Fibroblast of lung (primary cell): ENCODE data around the gene ZKSCAN3. TPM values are rescaled to one million over a fixed set of nuclear protein-coding genes. Genes with fewer than 3 reads are reported as not detected.

Experiments used
- DNase-seq, 2 donors: peaks; one replicate each; pipeline versions ENCODE4 v3.0.0 to v3.0.0-alpha.2; 2010; ENCODE audit warnings: low read depth in 2 of 2
- H2AFZ ChIP-seq: 2 replicates; pipeline ENCODE4 v1.5.1; 2012; ENCODE audit warnings: low read length, control low read depth, inconsistent platforms
- H3K27ac ChIP-seq: 2 replicates; pipeline ENCODE4 v1.5.1; 2011; ENCODE audit warnings: low read length, control low read depth; ENCODE audit not compliant: insufficient read depth
- H3K27me3 ChIP-seq: 2 replicates; pipeline ENCODE4 v1.5.1; 2011; ENCODE audit warnings: mild to moderate bottlenecking, low read length; ENCODE audit not compliant: control insufficient read depth, insufficient read depth
- H3K36me3 ChIP-seq: 2 replicates; pipeline ENCODE4 v1.5.1; 2011; ENCODE audit warnings: low read length; ENCODE audit not compliant: control insufficient read depth, insufficient read depth
- H3K4me1 ChIP-seq: 2 replicates; pipeline ENCODE4 v1.5.1; 2011; ENCODE audit warnings: low read length; ENCODE audit not compliant: control insufficient read depth, insufficient read depth; ENCODE audit errors: extremely low read depth
- H3K4me2 ChIP-seq: 2 replicates; pipeline ENCODE4 v1.5.1; 2011; ENCODE audit warnings: low read length, control low read depth; ENCODE audit not compliant: insufficient read depth; ENCODE audit errors: extremely low read depth
- H3K4me3 ChIP-seq, 4 experiments: fragments of 200-600 bp in 1 of 4; sonication (generic) in 1 of 4; replicated peaks in 1 of 4; 2 replicates each; pipeline ENCODE4 v1.5.1; 2011 to 2016; ENCODE audit warnings: low read length in 4 of 4, low read depth in 3 of 4, mild to moderate bottlenecking in 3 of 4, control low read depth in 2 of 4, inconsistent platforms in 1 of 4, mixed read lengths in 1 of 4; ENCODE audit not compliant: insufficient read depth in 1 of 4; ENCODE audit errors: control extremely low read depth in 1 of 4
- H3K79me2 ChIP-seq: 2 replicates; pipeline ENCODE4 v1.5.1; 2012; ENCODE audit warnings: mild to moderate bottlenecking, low read length, inconsistent platforms; ENCODE audit not compliant: control insufficient read depth, insufficient read depth
- H3K9ac ChIP-seq: 2 replicates; pipeline ENCODE4 v1.5.1; 2011; ENCODE audit warnings: mild to moderate bottlenecking, low read length, control low read depth; ENCODE audit not compliant: insufficient read depth
- H3K9me3 ChIP-seq: 2 replicates; pipeline ENCODE4 v1.5.1; 2012; ENCODE audit warnings: low read depth, low read length; ENCODE audit not compliant: control insufficient read depth, insufficient read depth
- H4K20me1 ChIP-seq: 2 replicates; pipeline ENCODE4 v1.5.1; 2011; ENCODE audit warnings: low read length; ENCODE audit not compliant: control insufficient read depth, insufficient read depth; ENCODE audit errors: extremely low read depth
- CTCF ChIP-seq, 2 donors: IDR thresholded peaks in 1 of 2; conservative IDR thresholded peaks in 1 of 2; 1 replicate in 1 of 2; 2 replicates in 1 of 2; pipeline ENCODE4 v1.5.1; 2011 to 2012; ENCODE audit warnings: low read length in 2 of 2, control low read depth in 1 of 2, inconsistent platforms in 1 of 2, low read depth in 1 of 2, mild to moderate bottlenecking in 1 of 2
- EZH2 ChIP-seq: IDR thresholded peaks from 2 replicates; pipeline ENCODE4 v1.5.1; 2012; ENCODE audit warnings: low read length, control low read depth, mild to moderate bottlenecking; ENCODE audit errors: missing control alignments
- polyA plus RNA-seq, 2 donors: library from polyadenylated mRNA; depleted of rRNA in 1 of 2; stranded (reverse) in 1 of 2; unstranded in 1 of 2; fragments of >200 nt; gene quantifications; 2 replicates each; pipeline ENCODE4 v1.2.1, GENCODE V29; 2011 to 2012; ENCODE audit warnings: missing spikeins in 1 of 2
- total RNA-seq: library from RNA; depleted of rRNA; stranded (reverse); fragments of >200 nt; gene quantifications from 2 replicates; pipeline ENCODE4 v1.2.1, GENCODE V29; 2014

The ZKSCAN3 gene
- total and polyA plus RNA-seq, 2 donors (not counting 1 experiment from before 2014, with no cell fraction given), result 3.9 to 6.9 TPM

GRCh38 chr6:28334286-28335039 lies 15.3 kb upstream of the ZKSCAN3 start:
- Histone ChIP-seq H3K4me2 (no peak overlapping the region), H2AFZ (no peak overlapping the region), H3K79me2 (no peaks in the 10 kb centered on the region), H3K9me3 (no peaks in the 10 kb centered on the region), H3K36me3 (no peaks in the 10 kb centered on the region), H3K4me3 (no peak overlapping the region), H3K4me1 (peaks cover 8% of the 10 kb centered on the region), H3K27ac (no peak overlapping the region), H4K20me1 (no peaks in the 10 kb centered on the region), H3K27me3 (no peaks in the 10 kb centered on the region), H3K9ac (no peak overlapping the region)
- no peak for DNase-seq
- no peak for TF ChIP-seq CTCF (conservative IDR thresholded peaks at IDR 0.05 in 1 of 2, IDR thresholded peaks at IDR 0.05 in 1 of 2; ENCODE audit: low read depth in 1 of 2, low read length in 2 of 2)
- TF ChIP-seq EZH2, result no peak

- Histone ChIP-seq H3K9me3 (no peaks in the 10 kb centered on the region), H3K4me3 (peak overlapping the region; percentile 35 to 84 (median 61)), H3K4me1 (peaks cover 8% of the 10 kb centered on the region), H2AFZ (peak overlapping the region; percentile 65), H3K27me3 (no peaks in the 10 kb centered on the region), H3K4me2 (peak overlapping the region; percentile 66), H3K36me3 (no peaks in the 10 kb centered on the region), H3K27ac (peak overlapping the region; percentile 42), H3K79me2 (no peaks in the 10 kb centered on the region), H4K20me1 (no peaks in the 10 kb centered on the region), H3K9ac (no peak overlapping the region)
- no peak for TF ChIP-seq EZH2
- no peak for TF ChIP-seq CTCF (conservative IDR thresholded peaks at IDR 0.05 in 1 of 2, IDR thresholded peaks at IDR 0.05 in 1 of 2; ENCODE audit: low read depth in 1 of 2, low read length in 2 of 2)
- no peak for DNase-seq
Observed at GRCh38 chr6:28335040-28335563, 14.6 kb upstream of the ZKSCAN3 start.

- H3K4me2 ChIP-seq, result peak within 1 kb of the TSS; percentile 94
- DNase-seq, result peak; percentile 99
- H4K20me1 ChIP-seq, result no peaks in the 10 kb centered on the region
- H3K27me3 ChIP-seq, result peaks cover 2% of the 10 kb centered on the region
- no peaks in the 10 kb centered on the region for H3K79me2 ChIP-seq
- H3K9ac ChIP-seq, result peak within 1 kb of the TSS; percentile 68
- H3K4me1 ChIP-seq, result peaks cover 8% of the 10 kb centered on the region
- H3K27ac ChIP-seq, result peak within 1 kb of the TSS; percentile 88
- H2AFZ ChIP-seq, result peak within 1 kb of the TSS; percentile 75
- H3K4me3 ChIP-seq, result peak within 1 kb of the TSS; percentile 60 to 84 (median 76)
- H3K36me3 ChIP-seq, result no peaks in the 10 kb centered on the region
- H3K9me3 ChIP-seq, result no peaks in the 10 kb centered on the region
- TF ChIP-seq CTCF (conservative IDR thresholded peaks at IDR 0.05 in 1 of 2, IDR thresholded peaks at IDR 0.05 in 1 of 2; ENCODE audit: low read depth in 1 of 2, low read length in 2 of 2) (no peak), EZH2 (no peak)
Observed at GRCh38 chr6:28335564-28336283, 14.0 kb upstream of the ZKSCAN3 start, which contains the start of gene ZSCAN31. ZSCAN31 (minus strand) TSS chr6:28336148; CDS start chr6:28329683, 6,465 bp downstream.
